HTERT RPE-1 (cell line): ENCODE data around the gene CIAO3.
"Not testable (repeated sequence)": the region's sequence is repeated elsewhere in the genome, so short reads cannot be mapped to it uniquely, and the experiment has no call there.

Experiments used
- in situ Hi-C: fragments of 300-500 bp; cut with MboI; formaldehyde crosslinking; loops from 4 replicates; pipeline ENCODE4 v1.14.3; 2020; ENCODE audit warnings: low sequenced_read_pairs

CIAO3 gene

DNA sequence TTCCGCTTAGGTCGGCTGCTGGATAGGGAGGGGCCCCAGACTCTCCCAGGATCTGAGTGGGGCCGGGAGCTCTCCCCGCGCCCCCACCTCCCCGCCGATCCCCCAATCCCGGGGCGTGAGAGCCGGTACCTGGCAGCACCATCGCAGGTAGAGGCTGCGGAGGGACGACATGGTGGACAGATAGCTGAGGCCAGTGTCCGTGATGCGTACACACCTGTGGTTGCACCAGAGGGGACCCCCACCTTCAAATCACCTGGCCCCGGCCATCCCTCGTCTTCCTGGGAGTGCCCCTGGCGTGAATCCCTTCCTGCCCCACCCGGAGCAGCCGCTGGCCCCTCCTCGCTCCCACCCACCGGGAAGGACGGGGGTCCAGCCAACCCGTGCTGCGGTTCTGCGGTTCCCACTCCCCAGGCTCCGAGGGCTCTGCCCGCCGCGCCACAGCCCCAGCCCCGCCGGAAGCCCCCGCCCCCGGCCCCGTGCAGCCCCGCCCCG is 45.9 kb downstream of the CIAO3 start:
- in situ Hi-C loops = no loop called here

GRCh38 chr16:694187-694862 is 46.5 kb downstream of the CIAO3 start:
- in situ Hi-C loops = no loop called here

DNA sequence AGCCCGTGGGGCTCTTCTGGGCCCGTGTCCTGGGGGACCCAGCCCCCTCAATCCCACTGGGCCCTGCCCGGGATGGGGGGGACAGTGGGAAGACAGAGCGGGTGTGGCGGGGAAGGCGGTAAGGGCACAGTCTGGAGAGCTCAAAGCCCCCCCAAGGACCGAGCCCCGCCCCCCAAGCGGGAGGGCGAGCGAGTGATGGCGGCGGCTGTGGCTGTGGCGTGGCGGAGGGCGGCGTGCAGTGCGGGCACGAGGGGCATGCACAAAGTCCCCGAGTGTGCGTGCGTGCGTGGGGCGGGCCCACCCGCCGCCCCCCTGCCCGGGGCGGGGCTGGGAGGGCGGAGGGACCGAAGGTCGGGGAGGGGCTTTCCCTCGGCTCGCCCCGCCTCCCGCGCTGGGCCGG is 47.0 kb downstream of the CIAO3 start:
- in situ Hi-C loops = no loop called here

DNA sequence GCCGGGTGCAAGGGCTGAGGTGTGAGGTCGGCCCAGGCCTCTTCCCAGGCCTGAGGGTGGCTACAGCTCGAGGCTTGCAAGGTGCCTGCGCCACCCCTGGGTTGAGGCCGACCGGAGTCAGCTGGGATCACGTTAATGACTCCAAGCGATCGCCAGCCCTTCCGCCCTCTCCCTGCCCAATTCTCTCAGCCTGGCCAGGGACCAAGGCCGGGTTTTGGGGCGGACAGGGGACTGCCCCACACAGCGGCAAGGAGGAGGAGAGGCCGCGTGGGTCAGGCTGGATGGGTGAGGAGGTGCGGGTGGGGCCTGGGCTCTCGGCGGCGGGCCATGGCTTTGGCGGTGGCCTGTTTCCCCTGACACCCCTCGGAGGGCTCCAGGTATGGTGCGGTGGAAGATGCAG is 47.4 kb downstream of the CIAO3 start:
- in situ Hi-C loops = no loop called here

- in situ Hi-C loops = no loop called here
Measured at GRCh38 chr16:692356-693108, 48.3 kb downstream of the CIAO3 start.

DNA sequence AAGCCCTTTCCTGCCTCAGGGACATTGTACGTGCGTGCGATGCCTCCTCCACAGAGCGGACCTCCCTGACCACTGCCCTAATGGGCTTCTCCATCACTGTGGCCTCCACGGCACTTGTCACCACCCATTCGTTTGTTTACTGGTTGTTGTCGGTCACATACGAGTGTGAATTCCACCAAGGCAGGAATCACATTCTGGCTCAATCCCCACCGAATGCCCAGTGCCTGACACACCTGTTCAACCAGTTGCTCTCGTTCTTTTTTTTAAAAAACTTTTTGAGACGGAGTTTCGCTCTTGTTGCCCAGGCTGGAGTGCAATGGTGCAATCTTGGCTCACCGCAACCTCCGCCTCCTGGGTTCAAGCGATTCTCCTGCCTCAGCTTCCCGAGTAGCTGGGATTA is 49.6 kb downstream of the CIAO3 start:
- in situ Hi-C loops = not testable (repeated sequence)

GRCh38 chr16:689175-689897 is 51.5 kb downstream of the CIAO3 start:
- in situ Hi-C loops = no loop called here

GRCh38 chr16:687499-687898 is 53.3 kb downstream of the CIAO3 start:
- in situ Hi-C loops = no loop called here

DNA sequence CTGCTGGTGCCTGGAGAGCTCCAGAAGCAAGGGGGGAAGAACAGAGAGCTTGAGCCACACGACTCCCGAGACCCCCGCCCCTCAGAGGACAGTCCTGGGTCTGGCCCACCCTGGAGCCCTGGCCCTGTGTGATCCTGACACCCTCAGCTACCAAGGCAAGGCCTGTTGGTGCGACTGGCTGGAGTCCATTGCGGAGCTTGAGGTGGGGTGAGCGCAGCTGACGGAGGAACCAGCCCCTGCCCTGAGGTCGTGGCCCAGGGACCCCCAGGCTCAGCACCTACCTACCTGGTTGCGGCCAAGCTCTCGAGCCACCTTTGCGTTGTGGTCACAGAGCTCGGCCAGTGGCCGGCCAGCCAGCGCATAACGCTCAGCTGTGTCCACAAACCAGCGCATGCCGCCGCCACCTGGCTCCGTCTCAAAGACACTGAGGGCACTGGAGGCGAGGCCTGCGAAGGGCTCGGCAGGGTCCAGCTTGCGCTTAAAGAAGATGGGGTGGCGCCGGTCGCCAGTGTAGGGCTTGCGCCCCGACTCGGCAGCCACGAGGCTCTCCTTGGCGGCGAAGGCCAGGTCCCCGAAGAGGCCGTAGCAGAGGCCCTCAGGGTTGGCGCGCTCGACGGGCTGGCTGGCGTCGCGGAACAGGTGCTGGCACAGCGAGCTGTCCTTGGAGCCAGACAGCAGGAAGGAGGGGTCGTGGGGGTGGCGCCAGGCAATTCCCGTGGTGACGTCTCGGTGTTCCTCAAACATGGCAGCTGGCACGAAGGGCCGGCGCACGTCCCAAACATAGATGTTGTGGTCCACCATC is 54.1 kb downstream of the CIAO3 start:
- in situ Hi-C loops = no loop called here

GRCh38 chr16:685967-686366 is 54.8 kb downstream of the CIAO3 start:
- in situ Hi-C loops = no loop called here

GRCh38 chr16:684961-685696 is 55.7 kb downstream of the CIAO3 start:
- in situ Hi-C loops = no loop called here

GRCh38 chr16:684071-684794 is 56.6 kb downstream of the CIAO3 start, which contains the start of gene JMJD8:
Gene JMJD8 (minus strand): TSS chr16:684334. CDS start chr16:684319, 15 bp downstream.
- in situ Hi-C loops = no loop called here

DNA sequence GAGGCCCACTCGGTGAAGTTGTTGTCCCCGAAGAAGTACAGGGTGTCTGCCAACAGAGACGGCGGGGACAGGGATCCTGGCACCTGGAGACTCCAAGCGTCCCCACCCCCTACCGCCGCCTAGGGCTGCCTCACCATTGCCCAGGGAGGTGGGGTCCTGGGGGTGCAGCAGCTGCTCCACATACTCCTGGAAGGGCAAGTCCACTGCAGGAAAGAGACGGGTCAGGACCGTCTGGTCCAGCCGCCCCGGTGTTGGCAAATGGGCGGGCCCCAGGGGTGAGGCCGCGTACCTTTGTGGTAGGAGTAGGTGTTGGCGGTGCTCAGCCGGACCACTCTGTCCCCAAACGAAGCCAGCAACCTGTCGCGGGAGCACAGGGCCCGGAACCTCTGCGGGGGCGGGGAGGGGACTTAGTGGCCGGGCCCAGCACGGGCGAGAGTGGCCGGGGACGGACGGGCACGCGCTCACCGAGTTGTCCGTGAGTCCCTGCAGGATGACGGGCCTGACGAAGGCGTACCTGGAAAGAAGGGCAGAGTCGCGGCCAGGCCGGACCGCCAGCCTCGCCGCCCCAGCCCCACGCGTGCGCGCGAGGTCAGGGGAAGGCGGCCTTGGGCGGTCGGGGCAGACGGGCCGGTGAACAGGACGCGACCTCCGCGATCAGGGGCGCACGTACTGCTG is 57.3 kb downstream of the CIAO3 start:
- in situ Hi-C loops = no loop called here

DNA sequence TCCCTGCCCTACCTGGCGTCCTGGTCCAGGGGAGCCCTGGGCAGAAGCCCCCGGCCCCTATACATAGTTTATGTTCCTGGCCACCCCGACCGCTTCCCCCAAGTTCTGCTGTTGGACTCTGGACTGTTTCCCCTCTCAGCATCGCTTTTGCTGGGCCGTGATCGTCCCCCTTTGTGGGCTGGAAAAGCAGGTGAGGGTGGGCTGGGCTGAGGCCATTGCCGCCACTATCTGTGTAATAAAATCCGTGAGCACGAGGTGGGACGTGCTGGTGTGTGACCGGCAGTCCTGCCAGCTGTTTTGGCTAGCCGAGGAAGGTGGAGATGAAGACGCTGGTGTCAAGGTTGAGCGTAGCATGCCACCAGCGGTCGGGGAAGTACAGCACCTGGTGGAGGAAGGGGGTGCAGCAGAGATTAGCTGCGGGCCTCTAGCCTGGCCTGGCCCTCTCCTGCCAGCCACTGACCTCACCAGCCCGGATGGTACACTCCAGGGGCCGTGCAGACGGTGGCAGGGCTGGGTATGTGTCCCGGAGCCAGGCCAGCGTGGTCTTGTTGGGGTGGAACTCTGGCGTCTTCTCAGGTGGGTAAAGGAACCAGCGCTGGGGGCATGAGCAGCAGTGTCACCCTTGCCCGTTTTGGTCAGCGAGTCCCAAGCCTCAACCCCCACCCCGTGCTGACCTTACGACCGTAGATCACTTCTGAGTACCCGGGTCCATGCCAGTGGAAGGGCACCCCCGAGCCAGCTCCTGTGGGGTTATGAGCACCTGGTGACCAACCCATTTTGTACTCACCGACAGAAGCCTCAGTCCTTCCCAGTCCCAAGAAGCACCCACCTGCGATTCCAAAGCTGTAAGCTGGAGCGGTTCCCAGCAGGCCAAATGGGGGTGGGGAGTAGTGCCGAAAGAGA is 58.1 kb downstream of the CIAO3 start:
- in situ Hi-C loops = no loop called here

DNA sequence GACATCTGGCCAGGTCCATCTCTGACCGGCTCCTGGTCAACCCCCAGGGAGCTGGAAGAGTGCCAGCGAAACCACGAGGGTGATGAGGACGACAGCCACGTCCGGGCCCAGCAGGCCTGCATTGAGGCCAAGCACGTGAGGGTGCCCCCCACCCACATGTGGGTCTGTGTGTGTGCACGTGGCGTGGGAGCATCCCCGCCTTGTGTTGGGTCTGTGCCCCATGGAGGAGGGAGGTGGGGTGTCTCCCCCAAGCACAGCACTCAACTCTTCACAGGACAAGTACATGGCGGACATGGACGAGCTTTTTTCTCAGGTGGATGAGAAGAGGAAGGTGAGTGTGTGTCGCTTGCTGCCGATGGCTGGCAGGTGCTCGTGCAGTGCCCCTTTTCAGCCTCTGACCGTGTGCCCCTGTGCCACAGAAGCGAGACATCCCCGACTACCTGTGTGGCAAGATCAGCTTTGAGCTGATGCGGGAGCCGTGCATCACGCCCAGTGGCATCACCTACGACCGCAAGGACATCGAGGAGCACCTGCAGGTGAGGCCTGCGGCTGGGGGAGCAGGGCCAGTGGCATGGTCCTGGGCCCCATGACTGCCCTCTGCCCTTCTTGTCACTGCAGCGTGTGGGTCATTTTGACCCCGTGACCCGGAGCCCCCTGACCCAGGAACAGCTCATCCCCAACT is 58.9 kb downstream of the CIAO3 start:
- in situ Hi-C loops = no loop called here

- in situ Hi-C loops = no loop called here
Measured at GRCh38 chr16:680967-681745, 59.6 kb downstream of the CIAO3 start.

DNA sequence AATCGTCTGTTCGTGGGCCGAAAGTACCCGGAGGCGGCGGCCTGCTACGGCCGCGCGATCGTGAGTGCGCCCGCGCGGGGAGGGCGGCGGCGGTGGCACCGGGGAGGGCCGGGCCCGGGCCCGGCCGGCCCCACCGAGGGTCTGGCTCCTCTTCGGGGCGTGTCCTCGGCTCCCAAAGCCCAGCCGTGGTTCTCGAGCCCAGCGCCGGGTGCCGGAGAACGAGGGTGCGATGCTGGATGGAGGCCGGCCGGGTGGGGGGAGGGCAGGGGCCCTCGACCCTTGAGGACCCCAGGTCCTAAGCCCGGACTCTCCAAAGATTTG is 60.2 kb downstream of the CIAO3 start:
- in situ Hi-C loops = no loop called here
